Liver (tissue), 9 donors: Measurements from ENCODE around the gene TMPRSS3. TPM values are rescaled to one million over a fixed set of nuclear protein-coding genes. Genes with fewer than 3 reads are reported as not detected.

ENCODE experiments used
- DNase-seq: peaks from one replicate; pipeline ENCODE4 v3.0.0-alpha.2; 2017; ENCODE audit warnings: low spot score
- H3K27ac ChIP-seq, 2 donors: one replicate each; pipeline ENCODE4 v1.7.0; 2013; ENCODE audit warnings: inconsistent platforms in 2 of 2, low read length in 2 of 2, control low read depth in 1 of 2, low read depth in 1 of 2, mild to moderate bottlenecking in 1 of 2
- H3K27me3 ChIP-seq, 4 donors: one replicate each; pipeline versions ENCODE4 v1.6.1 to v1.7.0; 2013; ENCODE audit warnings: low read length in 3 of 4, inconsistent platforms in 1 of 4, mild to moderate bottlenecking in 1 of 4, moderate library complexity in 1 of 4; ENCODE audit not compliant: control insufficient read depth in 4 of 4, insufficient read depth in 4 of 4
- H3K36me3 ChIP-seq, 4 donors: one replicate each; pipeline versions ENCODE4 v1.6.1 to v1.7.0; 2013; ENCODE audit warnings: low read length in 3 of 4, mild to moderate bottlenecking in 3 of 4, low read depth in 1 of 4, moderate library complexity in 1 of 4; ENCODE audit not compliant: control insufficient read depth in 4 of 4, insufficient read depth in 3 of 4
- H3K4me1 ChIP-seq, 4 donors: one replicate each; pipeline versions ENCODE4 v1.6.1 to v1.7.0; 2013; ENCODE audit warnings: low read length in 3 of 4, mild to moderate bottlenecking in 3 of 4, moderate library complexity in 1 of 4; ENCODE audit not compliant: control insufficient read depth in 4 of 4, insufficient read depth in 4 of 4
- H3K4me3 ChIP-seq, 3 donors: one replicate each; pipeline versions ENCODE4 v1.6.1 to v1.7.0; 2013; ENCODE audit warnings: low read length in 3 of 3, control low read depth in 1 of 3, low read depth in 1 of 3, mild to moderate bottlenecking in 1 of 3
- H3K9ac ChIP-seq, 2 donors: one replicate each; pipeline ENCODE4 v1.7.0; 2013; ENCODE audit warnings: low read length in 2 of 2, mild to moderate bottlenecking in 2 of 2, moderate library complexity in 2 of 2, control low read depth in 1 of 2, low read depth in 1 of 2
- H3K9me3 ChIP-seq, 4 donors: one replicate each; pipeline versions ENCODE4 v1.6.1 to v1.7.0; 2013; ENCODE audit warnings: low read length in 3 of 4; ENCODE audit not compliant: control insufficient read depth in 4 of 4
- ATF3 ChIP-seq: IDR thresholded peaks from 2 replicates; pipeline ENCODE4 v1.6.1; 2016; ENCODE audit warnings: antibody characterized with exemption
- EGR1 ChIP-seq, 2 donors: IDR thresholded peaks; 2 replicates each; pipeline ENCODE4 v1.6.1; 2016 to 2018; ENCODE audit warnings: antibody characterized with exemption in 2 of 2, low read depth in 2 of 2
- FOXA1 ChIP-seq: IDR thresholded peaks from 2 replicates; pipeline ENCODE4 v1.6.1; 2016; ENCODE audit warnings: antibody characterized with exemption
- FOXA2 ChIP-seq: IDR thresholded peaks from 2 replicates; pipeline ENCODE4 v1.6.1; 2016; ENCODE audit warnings: antibody characterized with exemption
- GABPA ChIP-seq, 2 donors: IDR thresholded peaks in 1 of 2; conservative IDR thresholded peaks in 1 of 2; 2 replicates each; pipeline ENCODE4 v1.6.1; 2016; ENCODE audit warnings: antibody characterized with exemption in 2 of 2, mild to moderate bottlenecking in 1 of 2, moderate library complexity in 1 of 2
- HNF4A ChIP-seq, 2 donors: conservative IDR thresholded peaks; 2 replicates each; pipeline ENCODE4 v1.6.1; 2016; ENCODE audit warnings: antibody characterized with exemption in 2 of 2, mild to moderate bottlenecking in 2 of 2
- HNF4G ChIP-seq: IDR thresholded peaks from 2 replicates; pipeline ENCODE4 v1.6.1; 2016; ENCODE audit warnings: antibody characterized with exemption
- JUND ChIP-seq, 2 donors: IDR thresholded peaks; 2 replicates each; pipeline ENCODE4 v1.6.1; 2016; ENCODE audit warnings: antibody characterized with exemption in 2 of 2
- MAX ChIP-seq: IDR thresholded peaks from 2 replicates; pipeline ENCODE4 v1.6.1; 2016; ENCODE audit warnings: antibody characterized with exemption
- NR2F2 ChIP-seq: IDR thresholded peaks from 2 replicates; pipeline ENCODE4 v1.6.1; 2016; ENCODE audit warnings: antibody characterized with exemption
- RAD21 ChIP-seq, 2 donors: IDR thresholded peaks; 2 replicates each; pipeline ENCODE4 v1.6.1; 2016; ENCODE audit warnings: antibody characterized with exemption in 2 of 2, mild to moderate bottlenecking in 2 of 2
- REST ChIP-seq: IDR thresholded peaks from 2 replicates; pipeline ENCODE4 v1.6.1; 2016; ENCODE audit warnings: antibody characterized with exemption, mild to moderate bottlenecking
- RXRA ChIP-seq, 2 donors: IDR thresholded peaks; 2 replicates each; pipeline ENCODE4 v1.6.1; 2017 to 2018; ENCODE audit warnings: antibody characterized with exemption in 2 of 2, mild to moderate bottlenecking in 1 of 2
- SP1 ChIP-seq: IDR thresholded peaks from 2 replicates; pipeline ENCODE4 v1.6.1; 2018; ENCODE audit warnings: antibody characterized with exemption, mild to moderate bottlenecking
- TAF1 ChIP-seq: conservative IDR thresholded peaks from 2 replicates; pipeline ENCODE4 v1.6.1; 2016; ENCODE audit warnings: antibody characterized with exemption, mild to moderate bottlenecking
- YY1 ChIP-seq: IDR thresholded peaks from 2 replicates; pipeline ENCODE4 v1.6.1; 2016; ENCODE audit warnings: antibody characterized with exemption, mild to moderate bottlenecking
- ZBTB33 ChIP-seq: IDR thresholded peaks from 2 replicates; pipeline ENCODE4 v1.6.1; 2016; ENCODE audit warnings: antibody characterized with exemption
- WGBS: extraction: QIAGEN DNeasy Blood & Tissue Kit; methylation state at CpG from one replicate; pipeline ENCODE4 v1.1.7; 2013; 5-methylcytosine and 5-hydroxymethylcytosine counted together
- polyA plus RNA-seq, 2 donors: library from polyadenylated mRNA; stranded (reverse) in 1 of 2; unstranded in 1 of 2; fragments of 200-250 nt in 1 of 2; fragments of >200 nt in 1 of 2; fragmentation: Nextera tagmentation in 1 of 2; extraction: Ambion mirVana in 1 of 2; gene quantifications; one replicate each; pipeline versions ENCODE4 v1.2.1 to v1.2.3, GENCODE V29; 2013 to 2015
- total RNA-seq, 2 donors: library from RNA; depleted of rRNA; stranded (reverse); fragments of >200 nt; gene quantifications; one replicate each; pipeline ENCODE4 v1.2.3, GENCODE V29; 2014
- donor health status: healthy.
- donor health status: healthy.
- donor health status: healthy.
- donor health status: healthy.
- donor health status: healthy.

TMPRSS3 gene
- total and polyA plus RNA-seq, 4 donors, result 0.25 to 0.50 TPM; not detected in 2

GRCh38 chr21:42424914-42425541 is 29.2 kb upstream of the TMPRSS3 start:
- no peak overlapping the region for H3K4me3 ChIP-seq
- WGBS, result 66% methylated on average over 12 of the region's 12 CpGs
- peak overlapping the region in 1 of 2 donors; percentile 37 for H3K27ac ChIP-seq
- H3K9me3 ChIP-seq, result peaks cover 0 to 2% (median 0%) of the 10 kb centered on the region in 4 donors
- H3K36me3 ChIP-seq, result no peaks in the 10 kb centered on the region
- no peaks in the 10 kb centered on the region for H3K27me3 ChIP-seq
- H3K4me1 ChIP-seq, result no peaks in the 10 kb centered on the region
- DNase-seq, result no peak
- no peak for TF ChIP-seq HNF4A (conservative IDR thresholded peaks at IDR 0.05)
- no peak for TF ChIP-seq RAD21 (IDR thresholded peaks at IDR 0.05)
- no peak for TF ChIP-seq REST
- TF ChIP-seq FOXA2, result no peak
- no peak for TF ChIP-seq EGR1 (IDR thresholded peaks at IDR 0.05; ENCODE audit: low read depth in 2 of 2)
- TF ChIP-seq HNF4G, result no peak
- no peak for TF ChIP-seq RXRA (IDR thresholded peaks at IDR 0.05)
- no peak for TF ChIP-seq YY1
- no peak for TF ChIP-seq ZBTB33
- TF ChIP-seq JUND (IDR thresholded peaks at IDR 0.05), result no peak
- no peak for TF ChIP-seq GABPA (IDR thresholded peaks at IDR 0.05 in 1 of 2, conservative IDR thresholded peaks at IDR 0.05 in 1 of 2)
- TF ChIP-seq NR2F2, result no peak
- TF ChIP-seq TAF1, result no peak
- no peak for TF ChIP-seq MAX
- H3K9ac ChIP-seq, result no peak overlapping the region

GRCh38 chr21:42423685-42424084 is 27.8 kb upstream of the TMPRSS3 start:
- no peak for DNase-seq
- Histone ChIP-seq H3K36me3 (no peaks in the 10 kb centered on the region), H3K27me3 (peaks cover 0 to 3% (median 0%) of the 10 kb centered on the region in 4 donors), H3K9me3 (peaks cover 0 to 2% (median 0%) of the 10 kb centered on the region in 4 donors), H3K27ac (no peak overlapping the region), H3K4me1 (no peaks in the 10 kb centered on the region), H3K9ac (no peak overlapping the region), H3K4me3 (no peak overlapping the region)
- 66% methylated on average over 2 of the region's 2 CpGs for WGBS
- no peak for TF ChIP-seq REST
- TF ChIP-seq YY1, result no peak
- TF ChIP-seq RXRA (IDR thresholded peaks at IDR 0.05), result no peak
- TF ChIP-seq FOXA2, result no peak
- TF ChIP-seq MAX, result no peak
- TF ChIP-seq EGR1 (IDR thresholded peaks at IDR 0.05; ENCODE audit: low read depth in 2 of 2), result no peak
- TF ChIP-seq HNF4A (conservative IDR thresholded peaks at IDR 0.05), result no peak
- TF ChIP-seq NR2F2, result no peak
- no peak for TF ChIP-seq TAF1
- no peak for TF ChIP-seq HNF4G
- TF ChIP-seq JUND (IDR thresholded peaks at IDR 0.05), result no peak
- no peak for TF ChIP-seq ATF3
- no peak for TF ChIP-seq RAD21 (IDR thresholded peaks at IDR 0.05)
- TF ChIP-seq ZBTB33, result no peak
- no peak for TF ChIP-seq SP1
- no peak for TF ChIP-seq GABPA (IDR thresholded peaks at IDR 0.05 in 1 of 2, conservative IDR thresholded peaks at IDR 0.05 in 1 of 2)
- TF ChIP-seq FOXA1, result no peak
